Endothelial cell of umbilical vein (primary cell): Measurements from ENCODE around the gene ZNF687. TPM values are rescaled to one million over a fixed set of nuclear protein-coding genes. Genes with fewer than 3 reads are reported as not detected.

Experiments used
- BruUV-seq: library from RNA; stranded (reverse); fragments of 400-500 nt; replicated peaks from 2 replicates; lab custom pipeline; 2021; lab: Mats Ljungman, UMichigan
- CTCF ChIA-PET: fragments of 300-600, 350-600 bp; sonication (Branson Sonifier 250); formaldehyde crosslinking; loops from one replicate; lab custom pipeline; 2021; ENCODE audit warnings: antibody characterized with exemption, inconsistent platforms; lab: Charles Lee
- POLR2A ChIA-PET: fragments of 300-600, 350-600 bp; sonication (Branson Sonifier 250); formaldehyde crosslinking; loops from one replicate; lab custom pipeline; 2021; ENCODE audit warnings: antibody characterized with exemption, inconsistent platforms; lab: Charles Lee
- DNase-seq: peaks from one replicate; pipeline ENCODE4 v3.0.0-alpha.2; 2011; ENCODE audit warnings: low read depth, low spot score
- FAIRE-seq: peaks from 2 replicates; lab custom pipeline; 2011; peaks lifted over from hg19 to GRCh38; lab: Jason Lieb, UNC
- H2AFZ ChIP-seq: 2 replicates; pipeline ENCODE4 v1.6.0; 2012; ENCODE audit warnings: low read depth, low read length, control low read depth, inconsistent platforms
- H3K27ac ChIP-seq: 2 replicates; pipeline ENCODE4 v1.5.1; 2011; ENCODE audit warnings: low read depth, mild to moderate bottlenecking, control low read depth, low read length, moderate library complexity; ENCODE audit not compliant: insufficient read depth
- H3K27me3 ChIP-seq, 2 experiments: 2 replicates each; pipeline versions ENCODE4 v1.6.0 to v1.6.1; 2011; ENCODE audit warnings: low read length in 2 of 2, mixed read lengths in 1 of 2; ENCODE audit not compliant: control insufficient read depth in 2 of 2, insufficient read depth in 2 of 2
- H3K36me3 ChIP-seq, 2 experiments: 2 replicates in 1 of 2; 3 replicates in 1 of 2; pipeline ENCODE4 v1.5.1; 2011; ENCODE audit warnings: low read length in 2 of 2, mild to moderate bottlenecking in 1 of 2, moderate library complexity in 1 of 2; ENCODE audit not compliant: control insufficient read depth in 2 of 2, insufficient read depth in 2 of 2; ENCODE audit errors: extremely low read depth in 1 of 2
- H3K4me1 ChIP-seq: 3 replicates; pipeline ENCODE4 v1.5.1; 2011; ENCODE audit warnings: mild to moderate bottlenecking, low read length; ENCODE audit not compliant: control insufficient read depth, insufficient read depth; ENCODE audit errors: extremely low read depth
- H3K4me2 ChIP-seq: 2 replicates; pipeline ENCODE4 v1.6.1; 2011; ENCODE audit warnings: low read length, control low read depth, mixed read lengths; ENCODE audit not compliant: insufficient read depth
- H3K4me3 ChIP-seq, 3 experiments: fragments of 200-600 bp in 1 of 3; sonication (generic), shearing (Covaris generic) in 1 of 3; replicated peaks in 1 of 3; 2 replicates each; pipeline ENCODE4 v1.5.1; 2011 to 2016; ENCODE audit warnings: control low read depth in 3 of 3, low read length in 3 of 3, mild to moderate bottlenecking in 2 of 3, inconsistent platforms in 1 of 3, low read depth in 1 of 3, moderate library complexity in 1 of 3; ENCODE audit not compliant: insufficient read depth in 1 of 3
- H3K79me2 ChIP-seq: 2 replicates; pipeline ENCODE4 v1.6.0; 2012; ENCODE audit warnings: low read length, inconsistent platforms; ENCODE audit not compliant: control insufficient read depth, insufficient read depth
- H3K9ac ChIP-seq: replicated peaks from 2 replicates; pipeline ENCODE3; 2011; ENCODE audit warnings: low read length, control low read depth; ENCODE audit not compliant: insufficient read depth; ENCODE audit errors: extremely low read depth
- H3K9me1 ChIP-seq: replicated peaks from 3 replicates; pipeline ENCODE4 v1.6.0; 2011; ENCODE audit warnings: mild to moderate bottlenecking, low read length; ENCODE audit not compliant: control insufficient read depth, insufficient read depth; ENCODE audit errors: extremely low read depth
- H3K9me3 ChIP-seq: replicated peaks from 2 replicates; pipeline ENCODE4 v1.5.1; 2012; ENCODE audit warnings: low read length, inconsistent platforms; ENCODE audit not compliant: control insufficient read depth, insufficient read depth
- H4K20me1 ChIP-seq: replicated peaks from 2 replicates; pipeline ENCODE3; 2011; ENCODE audit warnings: mild to moderate bottlenecking, low read length; ENCODE audit not compliant: control insufficient read depth, insufficient read depth; ENCODE audit errors: extremely low read depth
- CTCF ChIP-seq, 2 donors: IDR thresholded peaks; 1 replicate in 1 of 2; 2 replicates in 1 of 2; pipeline ENCODE4 v1.5.1; 2011; ENCODE audit warnings: low read length in 2 of 2, mild to moderate bottlenecking in 2 of 2, moderate library complexity in 2 of 2, control low read depth in 1 of 2, inconsistent platforms in 1 of 2, low read depth in 1 of 2; ENCODE audit not compliant: insufficient read depth in 1 of 2; ENCODE audit errors: extremely low read depth in 1 of 2
- EZH2 ChIP-seq: IDR thresholded peaks from 2 replicates; pipeline ENCODE4 v1.6.1; 2012; ENCODE audit warnings: borderline replicate concordance, low read depth, mild to moderate bottlenecking, moderate library complexity, low read length, inconsistent platforms; ENCODE audit not compliant: severe bottlenecking
- JUN ChIP-seq: IDR thresholded peaks from 2 replicates; pipeline ENCODE4 v1.6.1; 2011; ENCODE audit warnings: borderline replicate concordance, low read depth; ENCODE audit not compliant: insufficient read length, insufficient read depth
- MAX ChIP-seq: IDR thresholded peaks from 2 replicates; pipeline ENCODE4 v1.6.1; 2011; ENCODE audit not compliant: insufficient read depth, insufficient read length
- dilution Hi-C: fragments of 300-500 bp; cut with MboI; formaldehyde crosslinking; loops from one replicate; pipeline ENCODE4 v1.15.0; 2019; ENCODE audit warnings: low sequenced_read_pairs; ENCODE audit not compliant: extremely low pct_ligation_motif_present
- intact Hi-C: fragments of 100-400 bp; cut with micrococcal nuclease; formaldehyde crosslinking; loops from one replicate; pipeline ENCODE4 v1.10.0; 2022
- polyA plus RNA-seq, 4 experiments: library from polyadenylated mRNA; depleted of rRNA in 3 of 4; stranded (reverse) in 3 of 4; unstranded in 1 of 4; fragments of >200 nt; gene quantifications; 2 replicates each; pipeline versions ENCODE4 v1.2.1 to v1.2.3, GENCODE V29; 2011 to 2012; ENCODE audit warnings: missing spikeins in 1 of 4
- total RNA-seq: library from RNA; stranded (reverse); gene quantifications from 2 replicates; pipeline ENCODE4 v1.2.3, GENCODE V29; 2021

ZNF687 gene
- total and polyA plus RNA-seq, 2 donors (not counting 3 experiments of a cell fraction or from before 2014, with no cell fraction given) = 17.9 to 20.1 TPM

GRCh38 chr1:151288502-151288901 lies 6.4 kb downstream of the ZNF687 start:
- POLR2A ChIA-PET = no interaction called here
- no peak overlapping the region for H3K4me3 ChIP-seq
- H4K20me1 ChIP-seq = no peaks in the 10 kb centered on the region
- CTCF ChIA-PET = no interaction called here
- no peak overlapping the region for H3K9ac ChIP-seq
- H3K36me3 ChIP-seq = peaks cover 3 to 67% of the 10 kb centered on the region in 2 experiments
- no peaks in the 10 kb centered on the region for H3K27me3 ChIP-seq
- H3K9me1 ChIP-seq = no peaks in the 10 kb centered on the region
- TF ChIP-seq MAX = no peak
- no peak for TF ChIP-seq JUN
- TF ChIP-seq CTCF (IDR thresholded peaks at IDR 0.05; ENCODE audit: extremely low read depth in 1 of 2, insufficient read depth in 1 of 2, low read depth in 1 of 2, low read length in 2 of 2) = no peak
- no peak for TF ChIP-seq EZH2
- FAIRE-seq = no peak
- H3K4me2 ChIP-seq = no peak overlapping the region
- H3K79me2 ChIP-seq = peaks cover 5% of the 10 kb centered on the region
- DNase-seq = no peak
- no peak overlapping the region for H2AFZ ChIP-seq
- intact Hi-C loops (no loop called here), dilution Hi-C loops (no loop called here)
- peaks cover 2% of the 10 kb centered on the region for H3K4me1 ChIP-seq
- no peaks in the 10 kb centered on the region for H3K9me3 ChIP-seq
- no peak overlapping the region for H3K27ac ChIP-seq
- BruUV-seq = no TSS peak
